GM10266 (cell line): ENCODE measurements around the gene TUBGCP2.

Source experiments
- DNase-seq: peaks from one replicate; pipeline ENCODE4 v3.0.0; 2012; ENCODE audit errors: extremely low spot score
- TF ChIP-seq, protein P1 (sequence below): IDR thresholded peaks from 2 replicates; pipeline ENCODE4 v1.5.1; 2012; ENCODE audit warnings: mild to moderate bottlenecking, low read depth; ENCODE audit not compliant: control insufficient read depth, insufficient read depth; ENCODE audit errors: missing control alignments

The TUBGCP2 gene

DNA sequence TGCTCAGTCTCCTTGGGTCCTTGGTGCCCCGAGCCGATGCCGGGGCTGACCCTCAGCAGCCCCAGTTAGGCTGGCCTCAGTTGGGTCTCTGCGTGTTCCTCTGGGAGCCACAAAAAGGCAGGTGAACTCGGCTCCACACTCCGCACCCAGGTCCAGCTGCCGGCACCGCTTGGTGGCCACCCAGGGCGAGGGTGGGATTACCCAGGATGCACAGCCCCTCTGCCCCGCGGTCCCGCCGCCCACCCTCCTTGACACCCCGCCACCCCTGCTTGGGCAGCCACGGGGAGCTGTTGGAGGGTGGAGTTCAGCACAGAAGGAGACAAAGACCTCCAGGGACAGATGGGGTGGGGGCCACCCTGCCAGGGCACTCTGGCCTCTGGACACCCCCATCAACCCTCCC is 53.3 kb downstream of the TUBGCP2 start:
- no peak for DNase-seq
- TF ChIP-seq, protein P1, sequence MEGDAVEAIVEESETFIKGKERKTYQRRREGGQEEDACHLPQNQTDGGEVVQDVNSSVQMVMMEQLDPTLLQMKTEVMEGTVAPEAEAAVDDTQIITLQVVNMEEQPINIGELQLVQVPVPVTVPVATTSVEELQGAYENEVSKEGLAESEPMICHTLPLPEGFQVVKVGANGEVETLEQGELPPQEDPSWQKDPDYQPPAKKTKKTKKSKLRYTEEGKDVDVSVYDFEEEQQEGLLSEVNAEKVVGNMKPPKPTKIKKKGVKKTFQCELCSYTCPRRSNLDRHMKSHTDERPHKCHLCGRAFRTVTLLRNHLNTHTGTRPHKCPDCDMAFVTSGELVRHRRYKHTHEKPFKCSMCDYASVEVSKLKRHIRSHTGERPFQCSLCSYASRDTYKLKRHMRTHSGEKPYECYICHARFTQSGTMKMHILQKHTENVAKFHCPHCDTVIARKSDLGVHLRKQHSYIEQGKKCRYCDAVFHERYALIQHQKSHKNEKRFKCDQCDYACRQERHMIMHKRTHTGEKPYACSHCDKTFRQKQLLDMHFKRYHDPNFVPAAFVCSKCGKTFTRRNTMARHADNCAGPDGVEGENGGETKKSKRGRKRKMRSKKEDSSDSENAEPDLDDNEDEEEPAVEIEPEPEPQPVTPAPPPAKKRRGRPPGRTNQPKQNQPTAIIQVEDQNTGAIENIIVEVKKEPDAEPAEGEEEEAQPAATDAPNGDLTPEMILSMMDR = no peak

DNA sequence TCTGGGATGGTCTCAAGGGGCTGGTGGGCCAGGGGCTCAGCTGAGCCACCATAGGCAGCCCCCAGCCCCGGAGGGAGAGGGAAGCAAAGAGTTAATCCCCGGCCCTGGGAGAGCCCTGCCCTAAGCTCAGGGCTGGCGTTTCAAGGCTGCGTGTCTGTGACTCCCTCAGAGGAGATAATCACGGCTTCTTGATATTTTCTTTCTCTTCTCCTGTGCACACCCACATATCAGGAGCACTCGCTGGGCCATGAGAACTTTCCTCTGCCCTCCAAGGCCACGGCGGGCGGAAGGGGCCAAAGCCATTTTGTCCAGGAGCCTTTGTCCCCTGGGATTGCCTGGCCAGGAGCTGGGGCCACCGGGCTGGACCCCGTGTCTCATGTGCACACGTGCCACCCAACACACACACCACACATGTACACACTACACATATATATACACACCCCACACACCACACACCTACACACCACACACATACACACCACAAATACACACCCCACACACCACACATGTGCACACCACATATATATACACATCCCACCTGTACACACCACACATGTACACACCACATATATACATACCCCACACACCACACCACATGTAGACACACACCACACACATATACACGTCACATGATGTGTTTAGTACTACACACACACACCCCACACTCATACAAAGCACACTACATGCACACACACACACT is 54.1 kb downstream of the TUBGCP2 start:
- no peak for DNase-seq
- TF ChIP-seq, protein P1 = no peak

DNA sequence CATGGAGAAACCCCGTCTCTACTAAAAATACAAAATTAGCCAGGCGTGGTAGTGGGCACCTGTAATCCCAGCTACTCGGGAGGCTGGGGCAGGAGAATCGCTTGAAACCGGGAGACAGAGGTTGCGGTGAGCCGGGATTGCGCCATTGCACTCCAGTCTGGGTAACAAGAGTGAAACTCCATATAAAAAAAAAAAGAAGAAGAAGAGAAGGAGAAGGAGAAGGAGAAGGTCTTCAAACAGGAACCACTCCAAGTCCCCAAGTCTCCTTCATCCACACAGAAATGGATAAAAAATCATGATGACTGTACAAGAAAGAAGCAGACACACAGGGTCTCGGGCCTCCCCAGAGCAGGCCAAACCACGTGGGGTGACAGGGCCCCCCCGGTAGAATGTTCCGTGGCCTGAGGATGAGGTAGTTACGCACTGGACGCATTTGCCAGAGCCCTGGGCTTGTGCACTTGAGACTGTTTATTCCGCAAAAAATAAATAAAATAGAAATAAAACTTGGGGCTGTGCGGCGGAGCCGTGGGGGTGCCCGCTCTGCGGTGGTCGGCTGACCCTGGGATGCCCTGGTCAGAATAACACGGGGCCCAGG is 55.2 kb downstream of the TUBGCP2 start:
- TF ChIP-seq, protein P1 = no peak
- no peak for DNase-seq

DNA sequence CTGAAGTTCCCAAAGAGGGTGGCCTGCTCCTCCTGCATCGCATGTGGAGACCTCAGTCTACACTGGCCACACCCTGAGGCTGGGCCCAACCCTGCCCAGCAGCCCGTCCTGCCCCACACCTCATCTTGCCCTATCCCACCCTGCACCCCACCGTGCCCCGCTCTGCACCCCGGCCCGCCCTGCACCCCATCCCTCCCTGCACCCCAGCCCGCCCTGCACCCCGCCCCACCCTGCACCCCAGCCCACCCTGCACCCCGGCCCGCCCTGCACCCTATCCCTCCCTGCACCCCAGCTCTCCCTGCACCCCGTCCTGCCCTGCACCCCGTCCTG is 56.5 kb downstream of the TUBGCP2 start:
- TF ChIP-seq, protein P1 = no peak
- DNase-seq = no peak

DNA sequence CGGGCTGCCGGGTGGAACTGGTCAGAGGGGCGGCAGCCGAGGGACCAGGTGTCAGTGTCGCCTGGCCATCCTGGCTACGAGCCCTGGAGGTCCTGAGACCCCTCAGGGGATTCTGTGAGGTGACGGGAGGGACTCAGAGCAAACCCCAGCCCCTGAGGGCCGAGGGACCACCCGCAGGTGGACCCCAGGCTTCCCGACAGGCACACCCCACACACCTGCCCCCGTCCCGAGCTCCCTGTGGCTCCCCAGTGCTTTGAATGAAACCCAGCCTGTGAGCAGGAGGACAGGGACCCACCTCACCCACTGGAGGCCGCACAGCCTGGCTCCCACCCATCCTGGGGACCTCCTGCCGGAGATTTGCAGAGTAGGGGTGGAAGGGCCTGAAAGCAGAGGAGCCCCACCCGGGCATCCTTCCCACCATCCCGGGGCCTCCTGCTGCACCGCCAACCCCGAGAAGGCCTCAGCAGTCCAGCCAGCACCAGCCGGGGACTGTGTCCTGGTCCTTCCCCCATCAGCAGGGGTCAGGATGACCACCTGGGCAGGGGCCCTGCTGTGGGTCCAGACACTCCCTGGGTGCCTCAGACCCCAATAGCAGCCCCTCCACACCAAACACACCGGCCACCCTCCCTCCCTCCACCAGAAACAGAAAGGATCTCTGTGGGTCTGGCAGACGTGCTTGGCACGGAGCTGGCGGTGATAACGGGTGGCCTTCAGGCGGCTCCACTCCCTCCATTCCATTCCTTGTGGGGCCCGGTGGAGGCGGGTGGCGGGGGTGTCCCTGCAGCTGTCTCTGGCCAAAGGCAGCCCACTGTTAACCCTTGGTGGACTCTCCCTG is 57.1 kb downstream of the TUBGCP2 start:
- TF ChIP-seq, protein P1 = no peak
- no peak for DNase-seq

DNA sequence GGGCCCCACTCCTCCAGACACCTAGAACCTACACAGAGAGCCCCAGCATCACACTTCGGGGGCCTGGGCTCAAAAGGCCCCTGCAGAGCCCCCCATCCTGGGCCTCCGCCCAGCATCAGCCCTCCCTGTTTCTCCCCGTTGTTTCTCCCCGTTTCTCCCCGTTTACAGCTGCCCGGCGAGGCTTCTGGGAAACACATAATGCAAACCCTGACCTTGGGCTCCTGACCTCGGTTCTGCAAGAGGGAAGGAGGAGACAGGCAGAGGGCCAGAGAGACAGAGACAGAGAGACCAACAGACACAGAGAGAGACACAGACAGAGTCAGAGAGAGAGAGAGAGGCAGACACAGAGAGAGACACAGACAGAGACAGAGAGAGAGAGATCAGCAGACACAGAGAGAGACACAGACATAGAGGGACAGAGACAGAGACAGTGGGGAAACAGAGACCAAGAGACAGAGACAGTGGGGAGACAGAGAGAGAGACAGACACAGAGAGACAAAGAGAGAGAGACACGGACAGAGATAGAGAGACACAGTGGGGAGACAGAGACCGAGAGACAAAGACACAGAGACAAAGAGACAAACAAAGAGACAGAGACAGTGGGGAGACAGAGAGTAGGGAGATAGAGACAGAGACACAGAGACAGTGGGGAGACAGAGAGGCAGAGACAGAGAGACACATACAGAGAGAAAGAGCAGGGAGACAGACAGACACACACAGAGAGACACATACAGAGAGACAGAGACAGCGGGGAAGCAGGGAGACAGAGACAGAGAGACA is 58.5 kb downstream of the TUBGCP2 start:
- DNase-seq = no peak
- TF ChIP-seq, protein P1 = no peak
